Cardiac muscle cell (in vitro differentiated cells and primary cell): ENCODE results near the gene KIF1A. TPM values are rescaled to one million over a fixed set of nuclear protein-coding genes. Genes with fewer than 3 reads are reported as not detected.

ENCODE experiments used
- DNase-seq, 2 donors: peaks; one replicate each; pipeline versions ENCODE4 v3.0.0 to v3.0.0-alpha.2; 2010 to 2017; ENCODE audit warnings: low read depth in 1 of 2, low spot score in 1 of 2
- H3K27ac ChIP-seq: fragments of 200-600 bp; sonication (generic); 2 replicates; pipeline ENCODE4 v1.5.1; 2016
- H3K27me3 ChIP-seq: fragments of 200-600 bp; sonication (generic); 2 replicates; pipeline ENCODE4 v1.6.0; 2016; ENCODE audit warnings: control low read depth
- H3K36me3 ChIP-seq: fragments of 200-600 bp; sonication (generic); 2 replicates; pipeline ENCODE4 v1.5.1; 2016; ENCODE audit warnings: control low read depth
- H3K4me1 ChIP-seq: fragments of 200-600 bp; sonication (generic); 2 replicates; pipeline ENCODE4 v1.8.1; 2017; ENCODE audit warnings: low read depth, mild to moderate bottlenecking, mixed run types
- H3K4me3 ChIP-seq: fragments of 200-600 bp; sonication (generic); 2 replicates; pipeline ENCODE4 v1.5.1; 2016; ENCODE audit warnings: mild to moderate bottlenecking
- H3K9me3 ChIP-seq: fragments of 200-600 bp; sonication (generic); 2 replicates; pipeline ENCODE4 v1.5.1; 2017; ENCODE audit warnings: low read depth, mild to moderate bottlenecking, control low read depth
- polyA plus RNA-seq: library from polyadenylated mRNA; unstranded; fragments of >200 nt; fragmentation: Nextera tagmentation; extraction: Ambion mirVana; gene quantifications from 2 replicates; pipeline ENCODE4 v1.2.1, GENCODE V29; 2016
- total RNA-seq: library from RNA; depleted of rRNA; stranded (reverse); fragments of >200 nt; gene quantifications from 2 replicates; pipeline ENCODE4 v1.2.3, GENCODE V29; 2016
- TF ChIP-seq, protein P1 (sequence below): IDR thresholded peaks from 2 replicates; pipeline ENCODE4 v1.5.1; 2012; ENCODE audit warnings: low read depth, mild to moderate bottlenecking, low read length

The KIF1A gene
- total and polyA plus RNA-seq, 2 experiments from 2014 or later = 6.3 to 14.1 TPM

DNA sequence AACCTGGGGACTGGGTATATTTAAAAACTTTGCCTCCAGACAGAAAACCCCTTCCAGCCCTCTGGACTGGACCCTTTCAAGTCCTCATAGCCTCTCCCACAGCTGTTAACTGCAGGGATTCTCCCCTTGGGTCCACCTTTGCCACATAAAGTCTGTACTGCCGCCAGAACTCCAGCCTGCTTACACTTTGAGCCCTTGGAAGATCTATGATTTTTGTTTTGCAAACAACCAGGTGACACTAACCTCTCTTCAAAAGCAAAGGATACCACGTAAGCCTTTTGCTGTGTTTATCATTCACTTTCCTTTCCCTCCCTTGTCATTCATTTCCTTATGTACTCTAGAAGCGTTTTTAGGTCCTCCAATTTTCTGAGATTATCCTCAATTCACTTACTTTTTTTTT is 44.5 kb upstream of the KIF1A start:
- no peaks in the 10 kb centered on the region for H3K9me3 ChIP-seq
- H3K27ac ChIP-seq = no peak overlapping the region
- no peak for DNase-seq
- H3K4me3 ChIP-seq = no peak overlapping the region
- H3K27me3 ChIP-seq = peaks cover 4% of the 10 kb centered on the region
- TF ChIP-seq, protein P1, sequence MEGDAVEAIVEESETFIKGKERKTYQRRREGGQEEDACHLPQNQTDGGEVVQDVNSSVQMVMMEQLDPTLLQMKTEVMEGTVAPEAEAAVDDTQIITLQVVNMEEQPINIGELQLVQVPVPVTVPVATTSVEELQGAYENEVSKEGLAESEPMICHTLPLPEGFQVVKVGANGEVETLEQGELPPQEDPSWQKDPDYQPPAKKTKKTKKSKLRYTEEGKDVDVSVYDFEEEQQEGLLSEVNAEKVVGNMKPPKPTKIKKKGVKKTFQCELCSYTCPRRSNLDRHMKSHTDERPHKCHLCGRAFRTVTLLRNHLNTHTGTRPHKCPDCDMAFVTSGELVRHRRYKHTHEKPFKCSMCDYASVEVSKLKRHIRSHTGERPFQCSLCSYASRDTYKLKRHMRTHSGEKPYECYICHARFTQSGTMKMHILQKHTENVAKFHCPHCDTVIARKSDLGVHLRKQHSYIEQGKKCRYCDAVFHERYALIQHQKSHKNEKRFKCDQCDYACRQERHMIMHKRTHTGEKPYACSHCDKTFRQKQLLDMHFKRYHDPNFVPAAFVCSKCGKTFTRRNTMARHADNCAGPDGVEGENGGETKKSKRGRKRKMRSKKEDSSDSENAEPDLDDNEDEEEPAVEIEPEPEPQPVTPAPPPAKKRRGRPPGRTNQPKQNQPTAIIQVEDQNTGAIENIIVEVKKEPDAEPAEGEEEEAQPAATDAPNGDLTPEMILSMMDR = no peak
- H3K36me3 ChIP-seq = no peaks in the 10 kb centered on the region
- H3K4me1 ChIP-seq = peaks cover 11% of the 10 kb centered on the region

DNA sequence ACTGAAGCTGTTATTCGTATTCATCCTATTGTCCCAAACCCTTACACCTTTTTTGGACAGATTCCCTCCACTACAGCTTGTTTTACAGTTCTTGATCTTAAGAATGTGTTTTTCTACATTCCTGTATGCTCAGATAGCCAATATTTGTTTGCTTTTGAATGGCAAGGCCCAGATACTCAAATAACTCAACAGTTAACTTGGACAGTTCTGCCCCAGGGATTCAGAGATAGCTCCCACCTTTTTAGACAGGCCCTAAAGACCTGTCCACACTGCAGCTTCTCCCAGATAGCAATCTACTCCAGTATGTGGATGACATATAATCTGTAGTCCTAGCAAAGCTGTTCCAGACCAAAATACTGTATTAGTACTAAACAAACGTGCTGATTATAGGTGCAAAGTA is 41.5 kb upstream of the KIF1A start:
- DNase-seq = no peak
- Histone ChIP-seq H3K27ac (no peak overlapping the region), H3K27me3 (peaks cover 4% of the 10 kb centered on the region), H3K4me3 (no peak overlapping the region), H3K9me3 (no peaks in the 10 kb centered on the region), H3K4me1 (no peaks in the 10 kb centered on the region), H3K36me3 (no peaks in the 10 kb centered on the region)
- TF ChIP-seq, protein P1 = no peak

DNA sequence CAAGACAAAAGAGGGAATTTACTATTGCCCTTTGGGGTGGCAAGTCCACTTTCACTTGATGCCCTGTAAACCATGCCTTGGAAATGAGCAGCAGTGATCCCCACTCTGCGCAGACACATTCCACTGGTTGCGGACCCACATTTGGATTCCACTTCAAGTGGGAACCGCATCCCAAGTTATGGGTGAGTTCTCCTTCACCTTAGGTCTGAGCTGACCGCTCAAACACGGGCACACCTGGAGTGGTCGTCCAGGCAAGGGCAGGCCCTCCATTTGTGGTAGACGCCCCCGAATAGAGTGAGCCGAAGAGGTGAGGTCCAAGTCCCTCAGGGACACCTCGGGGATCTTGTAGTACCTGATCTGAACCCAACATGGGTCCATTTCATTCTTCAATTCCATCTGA is 38.9 kb upstream of the KIF1A start:
- TF ChIP-seq, protein P1 = no peak
- no peaks in the 10 kb centered on the region for H3K4me1 ChIP-seq

DNA sequence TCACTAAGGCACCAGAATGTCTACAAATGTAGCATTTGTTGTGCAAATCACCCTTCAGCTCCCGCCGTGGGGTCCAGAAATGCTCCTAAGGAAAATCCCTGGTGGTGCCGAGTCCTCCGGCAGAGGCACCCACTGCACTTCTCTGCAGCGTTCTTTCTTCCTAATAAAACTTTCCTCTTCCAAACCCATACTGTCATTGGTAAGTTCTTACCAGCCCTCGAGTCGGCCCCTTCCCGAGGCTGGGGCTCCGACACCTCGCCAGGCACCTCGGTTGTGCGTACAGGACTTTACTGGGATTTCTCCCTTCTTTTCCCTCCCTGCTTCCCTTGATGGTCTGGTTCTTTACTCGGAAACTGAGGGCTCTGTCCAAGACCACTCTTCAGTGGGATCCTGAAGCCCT is 38.3 kb upstream of the KIF1A start:
- H3K9me3 ChIP-seq = no peaks in the 10 kb centered on the region
- no peaks in the 10 kb centered on the region for H3K36me3 ChIP-seq
- no peak overlapping the region for H3K27ac ChIP-seq
- TF ChIP-seq, protein P1 = no peak
- H3K4me1 ChIP-seq = no peaks in the 10 kb centered on the region
- H3K4me3 ChIP-seq = no peak overlapping the region
- no peak for DNase-seq
- no peaks in the 10 kb centered on the region for H3K27me3 ChIP-seq

More for the DNA sequence above, 38.9 kb upstream of the KIF1A start:
- no peak for DNase-seq
- Histone ChIP-seq H3K9me3 (no peaks in the 10 kb centered on the region), H3K27ac (no peak overlapping the region), H3K36me3 (no peaks in the 10 kb centered on the region), H3K27me3 (peaks cover 4% of the 10 kb centered on the region), H3K4me3 (no peak overlapping the region)

DNA sequence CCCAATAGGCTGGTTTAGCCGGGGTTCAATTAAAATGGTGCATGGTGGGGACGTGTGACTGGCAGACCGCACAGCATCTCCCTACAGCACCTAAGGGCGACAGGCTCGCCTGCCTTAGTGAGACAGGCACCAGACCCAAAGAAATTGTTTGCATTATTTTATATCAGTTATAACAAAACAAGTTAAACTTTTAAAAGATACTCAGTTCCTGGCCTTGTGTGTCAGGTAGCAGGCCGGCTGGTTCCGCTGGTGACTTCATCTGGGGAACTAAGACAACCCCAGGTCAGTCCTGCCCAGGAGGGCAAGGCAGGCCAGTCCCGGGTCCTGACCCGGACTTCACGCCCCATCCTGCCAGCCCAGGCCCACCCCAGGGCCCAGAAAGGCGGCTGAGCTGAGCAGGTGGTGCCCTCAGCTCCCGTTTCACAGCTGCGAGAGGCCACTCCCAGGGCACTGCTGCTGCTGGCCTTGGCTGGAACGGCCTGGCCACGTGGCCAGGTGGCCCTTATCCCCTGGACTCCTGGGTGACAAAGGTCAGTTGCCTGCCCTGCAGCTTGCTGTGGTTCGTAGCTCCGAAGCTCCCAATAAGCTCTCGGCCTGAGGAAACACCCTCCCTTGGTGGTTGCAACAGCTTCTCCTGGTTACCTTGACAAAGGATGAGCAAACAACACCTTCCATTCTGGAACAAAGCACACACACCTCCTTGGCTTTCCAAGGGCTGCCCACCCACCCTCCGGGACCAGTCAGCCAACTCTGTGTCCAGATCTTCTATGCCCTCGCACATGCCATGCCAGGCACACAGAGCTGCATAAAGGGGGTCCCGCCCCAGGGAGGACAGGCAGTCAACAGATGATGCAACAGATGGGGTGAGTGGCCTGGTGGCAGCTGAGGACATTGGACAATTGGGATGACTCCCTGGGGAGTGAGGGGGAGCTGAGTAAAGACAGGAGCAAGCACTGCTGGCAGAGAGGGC is 37.3 kb upstream of the KIF1A start:
- Histone ChIP-seq H3K4me3 (no peak overlapping the region), H3K27me3 (no peaks in the 10 kb centered on the region), H3K27ac (no peak overlapping the region), H3K9me3 (no peaks in the 10 kb centered on the region), H3K4me1 (no peaks in the 10 kb centered on the region), H3K36me3 (no peaks in the 10 kb centered on the region)
- DNase-seq = no peak
- TF ChIP-seq, protein P1 = no peak
